ENCODE results near the gene WDR82. TPM values are rescaled to one million over a fixed set of nuclear protein-coding genes. Genes with fewer than 3 reads are reported as not detected.

The WDR82 gene
- total and polyA plus RNA-seq, 2 experiments from 2014 or later, result 24.8 to 52.1 TPM

- no peaks in the 10 kb centered on the region for H3K27me3 ChIP-seq
- peaks cover 4% of the 10 kb centered on the region for H3K36me3 ChIP-seq (replicated peaks; ENCODE audit: insufficient read depth, low read depth)
- no peak overlapping the region for H3K27ac ChIP-seq
- no peak overlapping the region for H3K4me2 ChIP-seq
- H4K20me1 ChIP-seq (ENCODE audit: insufficient read depth, poor library complexity, severe bottlenecking), result peaks cover 79% of the 10 kb centered on the region
- peaks cover 100% of the 10 kb centered on the region for H3K79me2 ChIP-seq
- no peak overlapping the region for H3K4me3 ChIP-seq
- WGBS (ENCODE audit: low lambda C conversion rate, missing lambda C conversion rate), result 95% methylated on average over 7 of the region's 7 CpGs
- no peaks in the 10 kb centered on the region for H3K9me3 ChIP-seq (ENCODE audit: low read depth)
- H3K9me2 ChIP-seq (replicated peaks; ENCODE audit: insufficient read depth), result no peaks in the 10 kb centered on the region
- no peak overlapping the region for H2AFZ ChIP-seq
- no peak for TF ChIP-seq CTCF (IDR thresholded peaks at IDR 0.05; ENCODE audit: poor library complexity)
- no peak for TF ChIP-seq EZH2phosphoT487 (IDR thresholded peaks at IDR 0.05; ENCODE audit: low read depth, severe bottlenecking, unreplicated experiment)
- TF ChIP-seq EZH2 (IDR thresholded peaks at IDR 0.05; ENCODE audit: borderline replicate concordance), result no peak
- no peak for DNase-seq (ENCODE audit: low spot score)
- H3K4me1 ChIP-seq (ENCODE audit: insufficient read depth), result peaks cover 14% of the 10 kb centered on the region
Measured at GRCh38 chr3:52268036-52268435, 10.4 kb downstream of the WDR82 start.

- Histone ChIP-seq H4K20me1 (ENCODE audit: insufficient read depth, poor library complexity, severe bottlenecking) (peaks cover 65% of the 10 kb centered on the region), H3K27me3 (no peaks in the 10 kb centered on the region), H3K27ac (no peak overlapping the region), H3K79me2 (peaks cover 96% of the 10 kb centered on the region), H2AFZ (no peak overlapping the region), H3K4me3 (no peak overlapping the region), H3K4me1 (ENCODE audit: insufficient read depth) (no peaks in the 10 kb centered on the region), H3K4me2 (no peak overlapping the region), H3K9me2 (replicated peaks; ENCODE audit: insufficient read depth) (no peaks in the 10 kb centered on the region), H3K9me3 (ENCODE audit: low read depth) (no peaks in the 10 kb centered on the region), H3K36me3 (replicated peaks; ENCODE audit: insufficient read depth, low read depth) (peaks cover 4% of the 10 kb centered on the region)
- WGBS (ENCODE audit: low lambda C conversion rate, missing lambda C conversion rate), result 94% methylated on average over 6 of the region's 6 CpGs
- TF ChIP-seq EZH2 (IDR thresholded peaks at IDR 0.05; ENCODE audit: borderline replicate concordance) (no peak), CTCF (IDR thresholded peaks at IDR 0.05; ENCODE audit: poor library complexity) (no peak), EZH2phosphoT487 (IDR thresholded peaks at IDR 0.05; ENCODE audit: low read depth, severe bottlenecking, unreplicated experiment) (no peak)
- no peak for DNase-seq (ENCODE audit: low spot score)
Measured at GRCh38 chr3:52265387-52265786, 13.1 kb downstream of the WDR82 start.

GRCh38 chr3:52262447-52262846 lies 16.0 kb downstream of the WDR82 start:
- TF ChIP-seq CTCF (IDR thresholded peaks at IDR 0.05; ENCODE audit: poor library complexity), result no peak
- TF ChIP-seq EZH2phosphoT487 (IDR thresholded peaks at IDR 0.05; ENCODE audit: low read depth, severe bottlenecking, unreplicated experiment), result no peak
- no peak for TF ChIP-seq EZH2 (IDR thresholded peaks at IDR 0.05; ENCODE audit: borderline replicate concordance)
- no peak for DNase-seq (ENCODE audit: low spot score)
- Histone ChIP-seq H3K4me2 (no peak overlapping the region), H2AFZ (no peak overlapping the region), H3K79me2 (peaks cover 77% of the 10 kb centered on the region), H3K36me3 (replicated peaks; ENCODE audit: insufficient read depth, low read depth) (peaks cover 4% of the 10 kb centered on the region), H3K9me3 (ENCODE audit: low read depth) (no peaks in the 10 kb centered on the region), H3K4me1 (ENCODE audit: insufficient read depth) (no peaks in the 10 kb centered on the region), H3K9me2 (replicated peaks; ENCODE audit: insufficient read depth) (no peaks in the 10 kb centered on the region), H3K27me3 (no peaks in the 10 kb centered on the region), H3K4me3 (no peak overlapping the region), H4K20me1 (ENCODE audit: insufficient read depth, poor library complexity, severe bottlenecking) (peaks cover 35% of the 10 kb centered on the region), H3K27ac (no peak overlapping the region)

GRCh38 chr3:52259448-52259847 lies 19.0 kb downstream of the WDR82 start:
- Histone ChIP-seq H3K27ac (no peak overlapping the region), H2AFZ (no peak overlapping the region), H3K36me3 (replicated peaks; ENCODE audit: insufficient read depth, low read depth) (no peaks in the 10 kb centered on the region), H3K4me3 (no peak overlapping the region), H3K27me3 (no peaks in the 10 kb centered on the region), H4K20me1 (ENCODE audit: insufficient read depth, poor library complexity, severe bottlenecking) (peaks cover 28% of the 10 kb centered on the region), H3K4me1 (ENCODE audit: insufficient read depth) (no peaks in the 10 kb centered on the region), H3K4me2 (no peak overlapping the region), H3K9me2 (replicated peaks; ENCODE audit: insufficient read depth) (no peaks in the 10 kb centered on the region), H3K79me2 (peaks cover 60% of the 10 kb centered on the region), H3K9me3 (ENCODE audit: low read depth) (no peaks in the 10 kb centered on the region)
- no peak for DNase-seq (ENCODE audit: low spot score)
- 93% methylated on average over 4 of the region's 4 CpGs for WGBS (ENCODE audit: low lambda C conversion rate, missing lambda C conversion rate)
- TF ChIP-seq EZH2phosphoT487 (IDR thresholded peaks at IDR 0.05; ENCODE audit: low read depth, severe bottlenecking, unreplicated experiment) (no peak), CTCF (IDR thresholded peaks at IDR 0.05; ENCODE audit: poor library complexity) (no peak), EZH2 (IDR thresholded peaks at IDR 0.05; ENCODE audit: borderline replicate concordance) (no peak)
